ENCODE results near the gene MAP3K8. TPM values are rescaled to one million over a fixed set of nuclear protein-coding genes. Genes with fewer than 3 reads are reported as not detected.

The MAP3K8 gene
- total and polyA plus RNA-seq, 2 of the 8 experiments (the other 6 are each of a cell fraction or from before 2014, with no cell fraction given), result 5.6 to 6.0 TPM

DNA sequence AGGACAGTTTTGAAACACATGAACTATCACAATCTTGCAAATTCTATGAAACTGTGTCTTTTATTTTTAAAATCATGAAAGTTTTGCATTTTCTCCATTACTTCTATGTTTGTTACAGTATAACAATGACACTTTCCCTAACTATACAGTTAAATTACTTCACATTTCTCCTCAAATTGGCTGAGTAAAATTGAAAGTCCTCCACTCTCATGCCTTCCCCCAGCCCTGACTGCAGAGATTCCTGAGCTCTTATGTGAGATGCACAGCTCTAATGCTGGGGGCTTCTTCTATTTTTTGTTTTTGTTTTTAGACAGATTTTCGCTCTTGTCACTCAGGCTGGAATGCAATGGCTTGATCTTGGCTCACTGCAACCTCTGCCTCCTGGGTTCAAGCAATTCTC, 22.7 kb upstream of the MAP3K8 start:
- Histone ChIP-seq H4K91ac (replicated peaks; ENCODE audit: insufficient read length, low read length) (no peak overlapping the region), H4K8ac (ENCODE audit: extremely low read depth, insufficient read depth, low read length) (no peak overlapping the region), H2BK15ac (ENCODE audit: low read length) (no peak overlapping the region), H2BK20ac (ENCODE audit: low read length) (no peak overlapping the region), H3K9me3 (ENCODE audit: insufficient read depth in 2 of 2, low read depth in 1 of 2, low read length in 1 of 2) (no peaks in the 10 kb centered on the region), H4K20me1 (replicated peaks in 1 of 2; ENCODE audit: control insufficient read depth in 1 of 2, insufficient read depth in 2 of 2, low read length in 2 of 2) (no peaks in the 10 kb centered on the region), H2AFZ (ENCODE audit: low read length) (no peak overlapping the region), H3K14ac (ENCODE audit: insufficient read length) (no peak overlapping the region), H2AK5ac (ENCODE audit: low read depth, low read length) (no peak overlapping the region), H3K4me1 (replicated peaks in 1 of 4; ENCODE audit: control insufficient read depth in 3 of 4, insufficient read depth in 4 of 4, low read length in 3 of 4) (no peaks in the 10 kb centered on the region), H3K23ac (ENCODE audit: insufficient read length) (no peak overlapping the region), H3K18ac (ENCODE audit: extremely low read depth, low read length) (no peak overlapping the region), H2BK5ac (ENCODE audit: low read depth, low read length) (no peak overlapping the region), H3K27me3 (replicated peaks in 1 of 4; ENCODE audit: control insufficient read depth in 3 of 4, extremely low read depth in 1 of 4, insufficient read depth in 3 of 4, low read length in 3 of 4) (no peaks in the 10 kb centered on the region), H3K27ac (ENCODE audit: low read depth, low read length) (no peak overlapping the region), H3K4ac (replicated peaks; ENCODE audit: insufficient read length, low read depth, low read length) (no peak overlapping the region), H3K56ac (replicated peaks; ENCODE audit: insufficient read length, low read depth, low read length) (no peak overlapping the region), H3K4me2 (ENCODE audit: insufficient read depth in 1 of 2, low read depth in 2 of 2, low read length in 2 of 2) (no peak overlapping the region), H3K36me3 (ENCODE audit: control insufficient read depth in 2 of 4, insufficient read depth in 4 of 4, low read length in 3 of 4) (no peaks in the 10 kb centered on the region), H3K79me2 (ENCODE audit: control insufficient read depth in 1 of 2, insufficient read depth in 2 of 2, low read length in 2 of 2) (no peaks in the 10 kb centered on the region), H2BK12ac (ENCODE audit: low read depth, low read length) (no peak overlapping the region), H4K5ac (ENCODE audit: insufficient read length, low read depth, low read length) (no peak overlapping the region), H3K79me1 (ENCODE audit: low read depth, low read length) (no peaks in the 10 kb centered on the region), H3K9ac (replicated peaks in 1 of 4; ENCODE audit: extremely low read depth in 1 of 4, low read depth in 3 of 4, low read length in 3 of 4) (no peak overlapping the region), H2BK120ac (replicated peaks; ENCODE audit: low read depth, low read length) (no peak overlapping the region), H3K23me2 (ENCODE audit: low read depth, low read length) (no peaks in the 10 kb centered on the region), H3K4me3 (ENCODE audit: extremely low read depth in 1 of 4, insufficient read depth in 2 of 4, low read depth in 3 of 4, low read length in 4 of 4) (no peak overlapping the region)
- DNase-seq (ENCODE audit: low read depth in 1 of 2, low spot score in 2 of 2) (no peak), FAIRE-seq (no peak)
- WGBS, 2 experiments (ENCODE audit: extremely low coverage in 1 of 2, insufficient coverage in 1 of 2, insufficient read length in 1 of 2, insufficient replicate concordance in 2 of 2, low coverage in 1 of 2, low lambda C conversion rate in 2 of 2, missing lambda C conversion rate in 1 of 2), result 77% methylated on average over 1 of the region's 1 CpG; no CpG with 5 or more reads in 1 of the 2 experiments
- POLR2A ChIA-PET (ENCODE audit: partially characterized antibody), result interaction anchor here (1.4 kb wide), 1 partner anchor 22 kb away, joined by 4 read pairs; the partner anchor contains the start of gene MAP3K8
- CTCF ChIA-PET (ENCODE audit: partially characterized antibody), result interaction anchor here (0.7 to 1.9 kb wide), 8 partner anchors 10 to 180 kb away, joined by 3 to 13 read pairs (median 3); no protein-coding TSS in a partner anchor
- TF ChIP-seq SIX5 (IDR thresholded peaks at IDR 0.05; ENCODE audit: low read depth, low read length) (no peak), MAFK (IDR thresholded peaks at IDR 0.05; ENCODE audit: low read depth, low read length) (no peak), CHD2 (IDR thresholded peaks at IDR 0.05; ENCODE audit: low read length) (no peak), RAD21 (IDR thresholded peaks at IDR 0.05 in 1 of 2, conservative IDR thresholded peaks at IDR 0.05 in 1 of 2; ENCODE audit: low read depth in 2 of 2, low read length in 2 of 2) (no peak), RXRA (IDR thresholded peaks at IDR 0.05; ENCODE audit: insufficient read depth, low read depth, low read length) (no peak), NANOG (IDR thresholded peaks at IDR 0.05; ENCODE audit: insufficient read depth, low read depth, low read length, poor library complexity, severe bottlenecking) (no peak), TEAD4 (IDR thresholded peaks at IDR 0.05; ENCODE audit: low read depth, low read length) (no peak), EZH2 (IDR thresholded peaks at IDR 0.05; ENCODE audit: low read depth, low read length, severe bottlenecking) (no peak), JUN (IDR thresholded peaks at IDR 0.05; ENCODE audit: low read depth, low read length) (no peak)
- TF ChIP-seq, protein P1, sequence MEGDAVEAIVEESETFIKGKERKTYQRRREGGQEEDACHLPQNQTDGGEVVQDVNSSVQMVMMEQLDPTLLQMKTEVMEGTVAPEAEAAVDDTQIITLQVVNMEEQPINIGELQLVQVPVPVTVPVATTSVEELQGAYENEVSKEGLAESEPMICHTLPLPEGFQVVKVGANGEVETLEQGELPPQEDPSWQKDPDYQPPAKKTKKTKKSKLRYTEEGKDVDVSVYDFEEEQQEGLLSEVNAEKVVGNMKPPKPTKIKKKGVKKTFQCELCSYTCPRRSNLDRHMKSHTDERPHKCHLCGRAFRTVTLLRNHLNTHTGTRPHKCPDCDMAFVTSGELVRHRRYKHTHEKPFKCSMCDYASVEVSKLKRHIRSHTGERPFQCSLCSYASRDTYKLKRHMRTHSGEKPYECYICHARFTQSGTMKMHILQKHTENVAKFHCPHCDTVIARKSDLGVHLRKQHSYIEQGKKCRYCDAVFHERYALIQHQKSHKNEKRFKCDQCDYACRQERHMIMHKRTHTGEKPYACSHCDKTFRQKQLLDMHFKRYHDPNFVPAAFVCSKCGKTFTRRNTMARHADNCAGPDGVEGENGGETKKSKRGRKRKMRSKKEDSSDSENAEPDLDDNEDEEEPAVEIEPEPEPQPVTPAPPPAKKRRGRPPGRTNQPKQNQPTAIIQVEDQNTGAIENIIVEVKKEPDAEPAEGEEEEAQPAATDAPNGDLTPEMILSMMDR (IDR thresholded peaks at IDR 0.05; ENCODE audit: control extremely low read depth in 1 of 3, insufficient read depth in 1 of 3, low read depth in 1 of 3, low read length in 3 of 3), result no peak
- TF ChIP-seq, protein P2, sequence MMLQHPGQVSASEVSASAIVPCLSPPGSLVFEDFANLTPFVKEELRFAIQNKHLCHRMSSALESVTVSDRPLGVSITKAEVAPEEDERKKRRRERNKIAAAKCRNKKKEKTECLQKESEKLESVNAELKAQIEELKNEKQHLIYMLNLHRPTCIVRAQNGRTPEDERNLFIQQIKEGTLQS (IDR thresholded peaks at IDR 0.05; ENCODE audit: insufficient read depth, low read depth, low read length), result no peak

Data from H1 (cell line).